HEK293 (cell line): Measurements from ENCODE around the gene TUT4.

Source experiments
- CTCF ChIP-seq: fragments of 450-650 bp; formaldehyde crosslinking; IDR thresholded peaks from 2 replicates; pipeline ENCODE4 v1.5.1; 2016; ENCODE audit warnings: missing biosample characterization, missing genetic modification characterization
- ZNF223 ChIP-seq: fragments of 450-650 bp; formaldehyde crosslinking; IDR thresholded peaks from 2 replicates; pipeline ENCODE4 v1.5.1; 2016; ENCODE audit warnings: missing biosample characterization, missing genetic modification characterization
- ZNF335 ChIP-seq: fragments of 450-650 bp; formaldehyde crosslinking; conservative IDR thresholded peaks from 2 replicates; pipeline ENCODE4 v1.5.1; 2016; ENCODE audit warnings: missing biosample characterization, missing genetic modification characterization
- ZNF394 ChIP-seq: fragments of 450-650 bp; formaldehyde crosslinking; IDR thresholded peaks from 2 replicates; pipeline ENCODE4 v1.5.1; 2016; ENCODE audit warnings: missing biosample characterization, missing genetic modification characterization, mild to moderate bottlenecking, moderate library complexity, borderline replicate concordance
- ZNF423 ChIP-seq: fragments of 450-650 bp; formaldehyde crosslinking; IDR thresholded peaks from 2 replicates; pipeline ENCODE4 v1.5.1; 2016; ENCODE audit warnings: missing biosample characterization, missing genetic modification characterization
- ZNF571 ChIP-seq: fragments of 450-650 bp; formaldehyde crosslinking; IDR thresholded peaks from 2 replicates; pipeline ENCODE4 v1.5.0; 2017; ENCODE audit warnings: missing biosample characterization, missing genetic modification characterization
- ZNF600 ChIP-seq: fragments of 450-650 bp; formaldehyde crosslinking; IDR thresholded peaks from 2 replicates; pipeline ENCODE4 v1.5.1; 2016; ENCODE audit warnings: missing biosample characterization, missing genetic modification characterization
- ZSCAN23 ChIP-seq: fragments of 450-650 bp; formaldehyde crosslinking; IDR thresholded peaks from 2 replicates; pipeline ENCODE4 v1.5.1; 2016; ENCODE audit warnings: missing biosample characterization, missing genetic modification characterization
- TF ChIP-seq, protein P1 (sequence below): fragments of 450-650 bp; formaldehyde crosslinking; IDR thresholded peaks from 2 replicates; pipeline ENCODE4 v1.5.1; 2016; ENCODE audit warnings: missing biosample characterization, missing genetic modification characterization
- TF ChIP-seq, protein P2 (sequence below): fragments of 450-650 bp; IDR thresholded peaks from 2 replicates; pipeline ENCODE4 v1.5.1; 2018; ENCODE audit warnings: missing biosample characterization, missing genetic modification characterization

- TF ChIP-seq, protein P1, sequence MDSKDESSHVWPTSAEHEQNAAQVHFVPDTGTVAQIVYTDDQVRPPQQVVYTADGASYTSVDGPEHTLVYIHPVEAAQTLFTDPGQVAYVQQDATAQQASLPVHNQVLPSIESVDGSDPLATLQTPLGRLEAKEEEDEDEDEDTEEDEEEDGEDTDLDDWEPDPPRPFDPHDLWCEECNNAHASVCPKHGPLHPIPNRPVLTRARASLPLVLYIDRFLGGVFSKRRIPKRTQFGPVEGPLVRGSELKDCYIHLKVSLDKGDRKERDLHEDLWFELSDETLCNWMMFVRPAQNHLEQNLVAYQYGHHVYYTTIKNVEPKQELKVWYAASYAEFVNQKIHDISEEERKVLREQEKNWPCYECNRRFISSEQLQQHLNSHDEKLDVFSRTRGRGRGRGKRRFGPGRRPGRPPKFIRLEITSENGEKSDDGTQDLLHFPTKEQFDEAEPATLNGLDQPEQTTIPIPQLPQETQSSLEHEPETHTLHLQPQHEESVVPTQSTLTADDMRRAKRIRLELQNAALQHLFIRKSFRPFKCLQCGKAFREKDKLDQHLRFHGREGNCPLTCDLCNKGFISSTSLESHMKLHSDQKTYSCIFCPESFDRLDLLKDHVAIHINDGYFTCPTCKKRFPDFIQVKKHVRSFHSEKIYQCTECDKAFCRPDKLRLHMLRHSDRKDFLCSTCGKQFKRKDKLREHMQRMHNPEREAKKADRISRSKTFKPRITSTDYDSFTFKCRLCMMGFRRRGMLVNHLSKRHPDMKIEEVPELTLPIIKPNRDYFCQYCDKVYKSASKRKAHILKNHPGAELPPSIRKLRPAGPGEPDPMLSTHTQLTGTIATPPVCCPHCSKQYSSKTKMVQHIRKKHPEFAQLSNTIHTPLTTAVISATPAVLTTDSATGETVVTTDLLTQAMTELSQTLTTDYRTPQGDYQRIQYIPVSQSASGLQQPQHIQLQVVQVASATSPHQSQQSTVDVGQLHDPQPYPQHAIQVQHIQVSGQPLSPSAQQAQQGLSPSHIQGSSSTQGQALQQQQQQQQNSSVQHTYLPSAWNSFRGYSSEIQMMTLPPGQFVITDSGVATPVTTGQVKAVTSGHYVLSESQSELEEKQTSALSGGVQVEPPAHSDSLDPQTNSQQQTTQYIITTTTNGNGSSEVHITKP (tag by site-specific recombination) = peak; percentile 35; the same call in 1 of the 2 replicates
- TF ChIP-seq CTCF (tag by site-specific recombination) (no peak), ZNF394 (tag by site-specific recombination) (no peak), ZNF223 (tag by site-specific recombination) (no peak), ZNF571 (tag by site-specific recombination) (no peak), ZNF600 (tag by site-specific recombination) (no peak), ZNF335 (no peak), ZNF423 (tag by site-specific recombination) (no peak), ZSCAN23 (tag by site-specific recombination) (no peak)
- TF ChIP-seq, protein P2, sequence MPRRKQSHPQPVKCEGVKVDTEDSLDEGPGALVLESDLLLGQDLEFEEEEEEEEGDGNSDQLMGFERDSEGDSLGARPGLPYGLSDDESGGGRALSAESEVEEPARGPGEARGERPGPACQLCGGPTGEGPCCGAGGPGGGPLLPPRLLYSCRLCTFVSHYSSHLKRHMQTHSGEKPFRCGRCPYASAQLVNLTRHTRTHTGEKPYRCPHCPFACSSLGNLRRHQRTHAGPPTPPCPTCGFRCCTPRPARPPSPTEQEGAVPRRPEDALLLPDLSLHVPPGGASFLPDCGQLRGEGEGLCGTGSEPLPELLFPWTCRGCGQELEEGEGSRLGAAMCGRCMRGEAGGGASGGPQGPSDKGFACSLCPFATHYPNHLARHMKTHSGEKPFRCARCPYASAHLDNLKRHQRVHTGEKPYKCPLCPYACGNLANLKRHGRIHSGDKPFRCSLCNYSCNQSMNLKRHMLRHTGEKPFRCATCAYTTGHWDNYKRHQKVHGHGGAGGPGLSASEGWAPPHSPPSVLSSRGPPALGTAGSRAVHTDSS (tag by site-specific recombination) = no peak
Measured at GRCh38 chr1:52520148-52520547, 32.7 kb downstream of the TUT4 start.
